ENCODE measurements around the gene PRKAG2.

DNA sequence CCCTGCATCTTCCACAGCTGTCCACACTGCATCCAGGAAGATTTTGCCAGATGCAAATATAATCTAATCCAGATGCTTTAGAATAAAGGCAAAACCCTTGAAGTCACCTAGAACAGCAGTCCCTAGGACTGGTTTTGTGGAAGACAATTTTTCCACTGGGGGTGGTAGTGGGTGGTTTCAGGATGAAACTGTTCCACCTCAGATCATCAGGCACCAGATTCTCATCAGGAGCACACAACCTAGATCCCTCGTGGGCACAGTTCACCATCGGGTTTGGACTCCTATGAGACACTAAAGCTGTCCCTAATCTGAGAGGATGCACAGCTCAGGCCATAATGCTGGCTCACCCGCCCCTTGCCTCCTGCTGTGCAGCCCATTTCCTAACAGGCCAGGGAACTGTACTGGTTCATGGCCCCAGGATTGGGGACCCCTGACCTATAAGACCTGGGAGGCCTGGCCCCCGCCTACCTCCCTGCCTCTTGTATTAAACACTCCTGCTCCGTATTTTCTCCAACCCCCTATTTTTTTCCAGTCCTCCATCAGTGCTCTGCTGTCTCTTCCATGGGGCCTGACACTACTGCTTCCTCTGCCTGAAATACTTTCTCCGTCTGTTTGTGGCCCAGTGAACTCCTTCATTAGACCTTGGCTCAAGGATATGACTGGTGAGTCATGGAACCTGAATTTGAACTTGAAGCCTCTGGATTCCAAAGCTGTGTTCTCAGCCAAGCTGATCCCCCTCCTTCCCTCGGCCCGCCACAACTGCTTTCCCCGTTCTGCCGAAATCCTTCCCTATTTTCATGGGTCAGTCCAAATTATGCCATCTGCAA is 277.3 kb downstream of the PRKAG2 start:
- TF ChIP-seq, protein P1, sequence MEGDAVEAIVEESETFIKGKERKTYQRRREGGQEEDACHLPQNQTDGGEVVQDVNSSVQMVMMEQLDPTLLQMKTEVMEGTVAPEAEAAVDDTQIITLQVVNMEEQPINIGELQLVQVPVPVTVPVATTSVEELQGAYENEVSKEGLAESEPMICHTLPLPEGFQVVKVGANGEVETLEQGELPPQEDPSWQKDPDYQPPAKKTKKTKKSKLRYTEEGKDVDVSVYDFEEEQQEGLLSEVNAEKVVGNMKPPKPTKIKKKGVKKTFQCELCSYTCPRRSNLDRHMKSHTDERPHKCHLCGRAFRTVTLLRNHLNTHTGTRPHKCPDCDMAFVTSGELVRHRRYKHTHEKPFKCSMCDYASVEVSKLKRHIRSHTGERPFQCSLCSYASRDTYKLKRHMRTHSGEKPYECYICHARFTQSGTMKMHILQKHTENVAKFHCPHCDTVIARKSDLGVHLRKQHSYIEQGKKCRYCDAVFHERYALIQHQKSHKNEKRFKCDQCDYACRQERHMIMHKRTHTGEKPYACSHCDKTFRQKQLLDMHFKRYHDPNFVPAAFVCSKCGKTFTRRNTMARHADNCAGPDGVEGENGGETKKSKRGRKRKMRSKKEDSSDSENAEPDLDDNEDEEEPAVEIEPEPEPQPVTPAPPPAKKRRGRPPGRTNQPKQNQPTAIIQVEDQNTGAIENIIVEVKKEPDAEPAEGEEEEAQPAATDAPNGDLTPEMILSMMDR (IDR thresholded peaks at IDR 0.05; ENCODE audit: insufficient read depth, low read length, poor library complexity, severe bottlenecking), result no peak
- no peak for TF ChIP-seq EZH2phosphoT487 (conservative IDR thresholded peaks at IDR 0.05; ENCODE audit: low read length)
